ENCODE measurements around the gene USF3. TPM values are rescaled to one million over a fixed set of nuclear protein-coding genes. Genes with fewer than 3 reads are reported as not detected.

Gene USF3
- total and polyA plus RNA-seq, 9 donors, result 4.8 to 18.7 (median 15.6) TPM

DNA sequence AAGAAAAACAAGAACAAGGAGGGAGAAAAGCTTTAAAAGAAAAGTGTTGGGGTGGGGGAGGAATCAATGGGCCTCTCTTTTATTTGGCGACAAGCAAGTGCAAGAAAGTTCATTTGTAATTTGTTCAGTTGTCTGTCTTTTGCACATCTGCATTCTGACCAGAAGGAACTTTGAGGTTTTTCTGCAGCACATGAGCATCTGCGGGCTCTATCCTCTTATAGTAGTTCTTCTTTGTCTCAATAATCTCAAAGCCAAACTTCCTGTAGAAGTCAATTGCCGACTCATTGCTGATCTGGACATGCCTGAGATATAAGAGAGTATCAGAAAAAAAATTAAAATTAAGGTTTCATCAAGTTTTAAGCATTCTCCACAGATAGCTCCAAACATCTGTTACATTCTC, 25.2 kb upstream of the USF3 start:
- TF ChIP-seq POLR2A (IDR thresholded peaks at IDR 0.05) (no peak), EP300 (IDR thresholded peaks at IDR 0.05) (no peak)
- TF ChIP-seq, protein P1, sequence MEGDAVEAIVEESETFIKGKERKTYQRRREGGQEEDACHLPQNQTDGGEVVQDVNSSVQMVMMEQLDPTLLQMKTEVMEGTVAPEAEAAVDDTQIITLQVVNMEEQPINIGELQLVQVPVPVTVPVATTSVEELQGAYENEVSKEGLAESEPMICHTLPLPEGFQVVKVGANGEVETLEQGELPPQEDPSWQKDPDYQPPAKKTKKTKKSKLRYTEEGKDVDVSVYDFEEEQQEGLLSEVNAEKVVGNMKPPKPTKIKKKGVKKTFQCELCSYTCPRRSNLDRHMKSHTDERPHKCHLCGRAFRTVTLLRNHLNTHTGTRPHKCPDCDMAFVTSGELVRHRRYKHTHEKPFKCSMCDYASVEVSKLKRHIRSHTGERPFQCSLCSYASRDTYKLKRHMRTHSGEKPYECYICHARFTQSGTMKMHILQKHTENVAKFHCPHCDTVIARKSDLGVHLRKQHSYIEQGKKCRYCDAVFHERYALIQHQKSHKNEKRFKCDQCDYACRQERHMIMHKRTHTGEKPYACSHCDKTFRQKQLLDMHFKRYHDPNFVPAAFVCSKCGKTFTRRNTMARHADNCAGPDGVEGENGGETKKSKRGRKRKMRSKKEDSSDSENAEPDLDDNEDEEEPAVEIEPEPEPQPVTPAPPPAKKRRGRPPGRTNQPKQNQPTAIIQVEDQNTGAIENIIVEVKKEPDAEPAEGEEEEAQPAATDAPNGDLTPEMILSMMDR (IDR thresholded peaks at IDR 0.05), result no peak
- H3K4me1 ChIP-seq (ENCODE audit: insufficient read depth), result peaks cover 1% of the 10 kb centered on the region
- H3K27me3 ChIP-seq, result no peaks in the 10 kb centered on the region
- no peak for DNase-seq
- 48 to 61% (median 54%) methylated on average over 3 of the region's 3 CpGs for WGBS, 3 donors
- H3K27ac ChIP-seq, result no peak overlapping the region
- no peaks in the 10 kb centered on the region for H3K36me3 ChIP-seq
- intact Hi-C loops (cut with DNase I), result no loop called here
- H3K4me3 ChIP-seq, result no peak overlapping the region
- no peaks in the 10 kb centered on the region for H3K9me3 ChIP-seq

DNA sequence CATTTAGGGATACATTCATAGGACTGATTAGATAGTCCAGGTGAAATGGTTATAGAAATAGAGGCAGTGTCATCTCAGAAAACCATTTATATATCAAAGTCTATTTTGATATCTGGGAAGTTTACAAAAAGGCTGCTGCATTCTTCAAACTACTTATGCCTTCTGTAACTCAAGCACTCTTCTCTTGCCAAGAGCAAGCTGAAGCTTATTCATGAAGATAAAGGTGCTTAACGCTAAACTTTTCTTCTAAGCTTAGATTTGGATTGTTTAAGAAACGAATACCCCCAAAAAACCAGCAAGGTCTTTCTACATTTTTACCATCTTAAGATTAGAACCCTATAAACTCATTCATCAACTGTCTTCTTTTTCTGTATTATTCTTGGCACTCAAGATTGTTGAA, 23.3 kb upstream of the USF3 start:
- Histone ChIP-seq H3K36me3 (no peaks in the 10 kb centered on the region), H3K4me3 (no peak overlapping the region), H3K27me3 (no peaks in the 10 kb centered on the region), H3K4me1 (ENCODE audit: insufficient read depth) (no peaks in the 10 kb centered on the region), H3K27ac (no peak overlapping the region), H3K9me3 (no peaks in the 10 kb centered on the region)
- intact Hi-C loops (cut with DNase I), result no loop called here
- TF ChIP-seq POLR2A (IDR thresholded peaks at IDR 0.05) (no peak), EP300 (IDR thresholded peaks at IDR 0.05) (no peak)
- TF ChIP-seq, protein P1 (IDR thresholded peaks at IDR 0.05), result no peak
- DNase-seq, result no peak
- WGBS, 3 donors, result 19 to 41% (median 21%) methylated on average over 2 of the region's 2 CpGs

DNA sequence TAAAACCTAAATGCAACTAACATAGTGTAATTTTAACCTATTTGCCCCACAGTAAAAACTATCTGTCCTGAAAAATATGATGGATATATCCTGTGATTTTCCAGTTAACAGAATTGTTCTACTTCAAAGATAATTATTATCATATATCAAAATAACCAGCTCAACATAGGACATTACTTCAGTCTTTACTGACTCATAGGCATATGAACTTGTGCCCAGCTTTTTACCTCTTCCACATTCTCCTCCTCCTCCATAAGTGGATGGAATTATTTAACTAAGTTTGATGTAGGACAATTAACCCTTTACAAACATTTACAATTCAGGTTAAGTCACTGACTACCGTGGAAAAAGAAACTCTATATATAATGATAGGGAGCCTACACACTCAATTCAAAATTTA, 22.9 kb upstream of the USF3 start:
- 34 to 58% (median 53%) methylated on average over 1 of the region's 1 CpG for WGBS, 3 donors
- Histone ChIP-seq H3K4me1 (ENCODE audit: insufficient read depth) (no peaks in the 10 kb centered on the region), H3K9me3 (no peaks in the 10 kb centered on the region), H3K4me3 (no peak overlapping the region), H3K36me3 (no peaks in the 10 kb centered on the region), H3K27ac (no peak overlapping the region), H3K27me3 (no peaks in the 10 kb centered on the region)
- DNase-seq, result no peak
- intact Hi-C loops (cut with DNase I), result no loop called here
- TF ChIP-seq, protein P1 (IDR thresholded peaks at IDR 0.05), result no peak
- no peak for TF ChIP-seq POLR2A (IDR thresholded peaks at IDR 0.05)
- no peak for TF ChIP-seq EP300 (IDR thresholded peaks at IDR 0.05)

GRCh38 chr3:113717818-113718217, 21.4 kb upstream of the USF3 start:
- H3K27me3 ChIP-seq, result no peaks in the 10 kb centered on the region
- no peaks in the 10 kb centered on the region for H3K9me3 ChIP-seq
- H3K4me1 ChIP-seq (ENCODE audit: insufficient read depth), result no peaks in the 10 kb centered on the region
- H3K36me3 ChIP-seq, result no peaks in the 10 kb centered on the region
- DNase-seq, result no peak
- H3K4me3 ChIP-seq, result no peak overlapping the region
- intact Hi-C loops (cut with DNase I), result no loop called here
- H3K27ac ChIP-seq, result no peak overlapping the region
- TF ChIP-seq EP300 (IDR thresholded peaks at IDR 0.05), result no peak
- TF ChIP-seq, protein P1 (IDR thresholded peaks at IDR 0.05), result no peak
- no peak for TF ChIP-seq POLR2A (IDR thresholded peaks at IDR 0.05)
- 94 to 97% (median 95%) methylated on average over 3 of the region's 3 CpGs for WGBS, 3 donors

- WGBS, 3 donors, result 90 to 95% (median 91%) methylated on average over 3 of the region's 3 CpGs
- TF ChIP-seq EP300 (IDR thresholded peaks at IDR 0.05), result no peak
- no peak for TF ChIP-seq POLR2A (IDR thresholded peaks at IDR 0.05)
- TF ChIP-seq, protein P1 (IDR thresholded peaks at IDR 0.05), result no peak
- Histone ChIP-seq H3K9me3 (no peaks in the 10 kb centered on the region), H3K4me1 (ENCODE audit: insufficient read depth) (no peaks in the 10 kb centered on the region), H3K4me3 (no peak overlapping the region), H3K36me3 (no peaks in the 10 kb centered on the region), H3K27me3 (no peaks in the 10 kb centered on the region), H3K27ac (no peak overlapping the region)
- intact Hi-C loops (cut with DNase I), result no loop called here
- DNase-seq, result no peak
Observed at GRCh38 chr3:113717308-113717707, 20.9 kb upstream of the USF3 start.

Data from ovary (tissue), 9 donors.